ENCODE measurements around the gene HS6ST1.
A peak's percentile ranks its signal among the peaks of the same experiment; 100 is the strongest.

HS6ST1 gene

DNA sequence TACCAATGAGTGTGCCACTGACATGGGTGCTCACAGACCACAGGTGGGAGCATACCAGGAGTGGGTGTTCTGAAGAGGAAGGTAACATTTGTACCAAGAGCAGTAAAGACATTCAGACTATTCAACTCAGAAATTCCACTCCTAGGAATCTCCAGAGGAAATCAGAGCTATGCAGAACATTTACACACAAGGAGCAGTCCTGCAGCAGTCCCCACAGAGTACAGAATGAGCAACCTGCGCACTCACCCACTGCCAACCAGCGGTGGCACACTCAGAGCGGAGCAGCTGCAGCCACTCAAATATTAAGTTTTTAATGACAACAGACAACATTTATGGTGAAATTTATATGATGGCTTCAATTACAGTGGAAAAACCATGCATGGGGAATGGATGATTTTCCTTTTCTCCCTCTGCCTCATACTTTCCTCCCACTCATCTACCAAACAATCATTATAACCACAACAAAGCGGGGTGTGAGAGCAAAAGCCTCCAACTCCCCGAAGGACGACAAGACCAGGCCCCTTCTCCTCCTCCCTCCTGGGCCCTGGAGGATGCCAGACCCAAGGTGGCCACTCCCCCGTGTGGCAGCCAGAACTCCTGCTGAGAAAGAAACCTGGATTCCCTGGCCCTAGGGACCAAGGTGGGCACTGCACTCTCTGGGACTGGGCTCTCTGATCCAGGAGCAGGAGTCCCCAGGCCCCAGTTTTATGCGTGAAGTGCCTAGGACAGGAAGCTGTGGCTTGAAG, 5.4 kb downstream of the HS6ST1 start:
- peak; percentile 26 to 34 for DNase-seq (ENCODE audit: low read depth in 2 of 2)
- TF ChIP-seq, protein P1, sequence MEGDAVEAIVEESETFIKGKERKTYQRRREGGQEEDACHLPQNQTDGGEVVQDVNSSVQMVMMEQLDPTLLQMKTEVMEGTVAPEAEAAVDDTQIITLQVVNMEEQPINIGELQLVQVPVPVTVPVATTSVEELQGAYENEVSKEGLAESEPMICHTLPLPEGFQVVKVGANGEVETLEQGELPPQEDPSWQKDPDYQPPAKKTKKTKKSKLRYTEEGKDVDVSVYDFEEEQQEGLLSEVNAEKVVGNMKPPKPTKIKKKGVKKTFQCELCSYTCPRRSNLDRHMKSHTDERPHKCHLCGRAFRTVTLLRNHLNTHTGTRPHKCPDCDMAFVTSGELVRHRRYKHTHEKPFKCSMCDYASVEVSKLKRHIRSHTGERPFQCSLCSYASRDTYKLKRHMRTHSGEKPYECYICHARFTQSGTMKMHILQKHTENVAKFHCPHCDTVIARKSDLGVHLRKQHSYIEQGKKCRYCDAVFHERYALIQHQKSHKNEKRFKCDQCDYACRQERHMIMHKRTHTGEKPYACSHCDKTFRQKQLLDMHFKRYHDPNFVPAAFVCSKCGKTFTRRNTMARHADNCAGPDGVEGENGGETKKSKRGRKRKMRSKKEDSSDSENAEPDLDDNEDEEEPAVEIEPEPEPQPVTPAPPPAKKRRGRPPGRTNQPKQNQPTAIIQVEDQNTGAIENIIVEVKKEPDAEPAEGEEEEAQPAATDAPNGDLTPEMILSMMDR (IDR thresholded peaks at IDR 0.05; ENCODE audit: low read depth, low read length), result peak; percentile 43
- no peak overlapping the region for H3K4me3 ChIP-seq (replicated peaks in 1 of 2; ENCODE audit: low read depth in 2 of 2, low read length in 2 of 2)

DNA sequence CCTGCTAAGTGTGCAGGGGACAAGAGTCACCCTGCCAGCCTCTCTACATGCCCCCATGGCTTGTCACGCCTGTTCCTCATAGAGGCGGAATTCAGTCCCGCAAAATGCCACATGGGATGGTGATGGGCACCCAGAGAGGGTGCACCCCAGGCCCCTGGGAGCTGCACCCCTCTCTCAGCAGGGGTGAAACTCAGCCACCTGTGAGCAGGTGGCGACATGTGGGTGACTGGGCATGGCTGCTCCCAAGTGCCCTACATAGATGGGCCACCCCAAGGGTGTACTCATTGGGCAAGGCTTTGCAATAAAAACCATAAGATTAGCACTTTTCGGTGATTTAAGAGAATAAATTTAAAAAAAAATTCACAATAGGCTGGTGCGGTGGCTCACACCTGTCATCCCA, 6.3 kb downstream of the HS6ST1 start:
- no peak overlapping the region for H3K4me3 ChIP-seq (replicated peaks in 1 of 2; ENCODE audit: low read depth in 2 of 2, low read length in 2 of 2)
- no peak for DNase-seq (ENCODE audit: low read depth in 2 of 2)
- TF ChIP-seq, protein P1 (IDR thresholded peaks at IDR 0.05; ENCODE audit: low read depth, low read length), result no peak

DNA sequence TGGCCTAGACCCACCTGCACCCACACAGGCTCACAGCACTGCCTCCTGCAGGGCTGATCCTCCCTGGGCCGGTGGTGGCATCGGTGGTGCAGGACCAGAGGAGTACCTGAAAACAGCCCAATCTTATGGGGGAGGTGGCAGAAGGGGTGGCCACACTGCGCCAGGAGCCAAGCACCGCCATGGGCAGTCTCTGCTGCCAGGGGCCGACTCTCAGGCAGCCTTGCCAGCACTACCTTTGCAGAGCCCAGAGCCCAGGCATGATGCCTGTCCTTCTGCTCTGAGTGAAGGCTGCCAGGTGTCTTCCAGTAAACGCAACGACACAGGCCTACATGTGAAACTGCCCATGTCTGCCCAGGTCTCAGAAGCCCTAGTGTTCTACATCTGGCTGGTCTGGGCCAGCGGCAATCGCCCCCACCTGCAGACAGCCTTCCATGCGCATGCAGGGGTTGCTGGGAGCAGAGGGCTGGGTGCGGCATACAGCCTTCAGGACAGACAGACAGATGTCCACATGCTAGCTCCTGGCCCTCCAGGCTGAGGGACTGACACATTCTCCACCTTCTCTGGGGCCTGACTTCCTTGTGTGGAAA, 6.8 kb downstream of the HS6ST1 start:
- no peak for DNase-seq (ENCODE audit: low read depth in 2 of 2)
- no peak overlapping the region for H3K4me3 ChIP-seq (replicated peaks in 1 of 2; ENCODE audit: low read depth in 2 of 2, low read length in 2 of 2)
- TF ChIP-seq, protein P1 (IDR thresholded peaks at IDR 0.05; ENCODE audit: low read depth, low read length), result no peak

DNA sequence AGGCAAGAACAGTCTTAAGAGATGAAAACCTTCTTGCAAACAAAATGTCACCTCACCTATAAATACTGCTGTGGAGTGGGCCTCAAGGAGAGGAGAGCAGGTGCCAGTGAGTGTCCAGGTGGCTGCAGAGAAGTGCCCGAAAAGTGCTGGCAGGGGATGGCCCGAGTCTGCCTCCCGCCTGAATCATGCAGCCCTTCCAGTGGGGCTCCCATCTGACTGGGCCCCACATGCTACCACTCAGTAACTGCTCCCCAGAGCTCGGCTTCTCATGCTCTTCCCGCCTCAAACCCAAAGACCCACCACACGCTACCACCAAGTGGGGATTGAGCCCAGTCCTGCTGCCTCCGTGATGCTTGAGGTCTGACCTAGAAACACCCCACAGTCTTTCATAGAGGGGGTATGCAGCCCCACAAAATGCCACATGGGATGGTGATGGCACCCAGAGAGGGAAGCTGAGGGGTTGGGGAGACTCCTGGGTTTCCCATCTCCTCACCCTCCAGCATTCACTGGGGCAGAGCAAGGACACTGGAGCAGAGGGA, 7.4 kb downstream of the HS6ST1 start:
- no peak for DNase-seq (ENCODE audit: low read depth in 2 of 2)

DNA sequence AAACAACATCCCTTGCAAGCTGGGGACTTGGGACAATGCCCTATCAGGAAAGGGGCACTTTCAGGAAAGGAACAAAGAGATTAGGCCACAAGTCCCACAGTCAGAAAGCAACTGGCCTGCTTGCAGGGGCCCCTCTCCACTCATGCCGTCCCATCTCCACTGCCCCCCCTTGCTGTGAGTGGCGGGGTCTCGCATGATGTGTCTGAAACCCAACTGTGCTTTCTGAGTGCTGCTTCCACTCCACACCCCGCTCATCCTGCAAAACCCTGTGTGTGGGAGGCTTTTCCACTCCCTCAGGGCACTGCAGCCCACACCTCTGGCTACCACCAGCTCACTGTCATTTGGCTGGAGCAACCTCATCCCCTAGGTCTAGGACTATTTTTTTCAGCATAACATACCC, 7.9 kb downstream of the HS6ST1 start:
- no peak overlapping the region for H3K4me3 ChIP-seq (replicated peaks in 1 of 2; ENCODE audit: low read depth in 2 of 2, low read length in 2 of 2)
- DNase-seq (ENCODE audit: low read depth in 2 of 2), result no peak
- TF ChIP-seq, protein P1 (IDR thresholded peaks at IDR 0.05; ENCODE audit: low read depth, low read length), result no peak

More for the DNA sequence above, 7.4 kb downstream of the HS6ST1 start:
- no peak overlapping the region for H3K4me3 ChIP-seq (replicated peaks in 1 of 2; ENCODE audit: low read depth in 2 of 2, low read length in 2 of 2)
- TF ChIP-seq, protein P1 (IDR thresholded peaks at IDR 0.05; ENCODE audit: low read depth, low read length), result no peak

DNA sequence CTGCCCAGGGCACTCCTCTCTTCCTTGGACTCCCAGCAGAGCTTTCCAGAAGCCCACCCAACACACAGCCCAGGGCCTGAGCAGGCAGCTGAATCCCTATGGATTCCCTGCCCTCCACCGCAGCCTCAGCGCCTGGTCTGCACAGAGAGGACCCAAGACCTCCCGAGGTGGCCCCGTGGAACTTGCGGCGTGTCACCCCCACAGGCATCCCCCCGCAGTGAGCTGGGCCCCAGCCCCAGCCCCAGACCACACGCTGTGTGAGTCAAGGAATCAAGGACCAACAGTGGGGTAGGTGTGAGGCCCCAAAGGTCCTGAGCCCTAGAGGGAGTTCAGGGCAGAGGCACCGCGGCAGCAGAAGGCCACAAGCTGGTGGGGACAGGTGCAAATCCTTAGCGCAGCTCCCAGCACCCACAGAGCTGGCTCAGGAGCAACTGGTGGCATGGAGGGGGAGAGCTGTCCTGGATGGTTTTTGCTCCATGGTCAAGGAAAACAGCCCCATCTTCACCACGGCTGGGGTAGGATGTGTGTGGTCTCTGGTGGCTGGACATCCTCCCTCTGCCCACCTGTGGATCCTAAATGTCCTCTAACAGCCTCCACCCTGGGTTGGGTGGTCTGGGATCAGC, 8.5 kb downstream of the HS6ST1 start:
- no peak overlapping the region for H3K4me3 ChIP-seq (replicated peaks in 1 of 2; ENCODE audit: low read depth in 2 of 2, low read length in 2 of 2)
- TF ChIP-seq, protein P1 (IDR thresholded peaks at IDR 0.05; ENCODE audit: low read depth, low read length), result no peak
- no peak for DNase-seq (ENCODE audit: low read depth in 2 of 2)
